NCI-H2081 (cell line): Measurements from ENCODE around the gene GAREM1.
"Not testable (repeated sequence)": the region's sequence is repeated elsewhere in the genome, so short reads cannot be mapped to it uniquely, and the experiment has no call there.

ENCODE experiments used
- DNase-seq, 2 experiments: peaks; one replicate each; lab custom pipeline; 2025; lab: John Stamatoyannopoulos, UW

GAREM1 gene

DNA sequence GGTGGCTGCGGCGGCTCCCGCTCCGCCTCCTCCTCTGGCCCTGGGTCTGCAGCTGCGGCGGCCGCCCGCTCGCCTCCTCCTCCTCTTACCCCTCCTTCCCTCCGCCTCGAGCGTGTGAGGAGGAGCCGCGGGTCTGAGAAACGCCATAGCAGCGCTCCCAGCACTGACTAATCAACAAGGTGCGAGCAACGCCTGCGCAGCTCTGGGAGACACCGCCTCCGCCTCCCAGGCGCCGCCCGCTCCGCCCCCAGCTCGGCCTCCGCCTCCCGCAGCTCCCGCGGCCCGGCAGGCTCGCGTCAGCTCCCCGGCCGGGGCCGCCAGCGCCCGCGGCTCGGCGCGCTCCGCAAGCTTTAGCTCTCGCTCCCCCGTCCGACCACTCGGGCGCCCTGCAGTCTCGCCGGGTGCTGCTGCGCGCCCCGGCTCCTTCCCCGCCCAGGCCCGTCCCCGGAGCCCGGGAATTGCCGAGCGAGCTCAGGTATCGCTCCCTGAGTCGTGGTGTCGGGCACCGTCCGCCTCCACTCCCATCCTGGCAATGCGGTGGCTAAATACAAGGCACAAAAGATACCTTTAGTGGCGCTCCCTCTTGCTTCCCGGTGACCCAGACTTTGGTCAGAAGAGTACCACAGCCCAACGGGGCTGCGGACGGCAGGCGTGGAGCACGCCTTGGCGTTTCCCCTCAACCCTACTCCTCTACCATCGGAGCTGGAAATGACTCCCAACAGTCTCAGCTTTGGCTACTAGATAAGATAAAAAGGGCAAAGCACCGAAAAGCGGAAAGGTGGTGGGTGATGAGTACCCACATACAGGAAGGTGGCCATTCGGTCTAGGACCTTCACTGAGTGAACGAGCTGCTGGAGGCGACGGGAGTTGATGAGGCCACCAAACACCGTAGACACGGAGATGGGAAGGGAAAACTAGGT, at the start of gene GAREM1:
Gene GAREM1 (minus strand): TSS at position 169 of the 920 bp plus-strand sequence. CDS start 454 bp downstream, outside the sequence.
- DNase-seq, result peak; percentile 95 to 96

DNA sequence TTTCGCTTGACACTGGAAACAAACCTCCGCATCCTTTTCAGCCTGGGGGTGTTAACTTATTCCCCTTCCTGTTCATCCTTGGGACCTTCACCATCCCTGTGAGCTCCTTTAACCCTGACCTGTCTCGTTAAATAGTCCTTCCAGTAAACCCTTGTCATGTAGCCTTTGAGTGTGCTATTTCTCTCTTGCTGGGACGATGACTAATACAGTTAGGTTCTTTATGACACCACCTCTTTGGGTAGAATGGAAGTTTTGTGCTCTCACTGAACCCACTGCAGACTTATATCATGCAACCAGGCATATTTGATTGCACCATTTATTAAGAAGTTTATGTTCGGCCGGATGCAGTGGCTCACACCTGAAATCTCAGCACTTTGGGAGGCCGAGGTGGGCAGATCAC, 40.5 kb upstream of the GAREM1 start:
- DNase-seq, result no peak

DNA sequence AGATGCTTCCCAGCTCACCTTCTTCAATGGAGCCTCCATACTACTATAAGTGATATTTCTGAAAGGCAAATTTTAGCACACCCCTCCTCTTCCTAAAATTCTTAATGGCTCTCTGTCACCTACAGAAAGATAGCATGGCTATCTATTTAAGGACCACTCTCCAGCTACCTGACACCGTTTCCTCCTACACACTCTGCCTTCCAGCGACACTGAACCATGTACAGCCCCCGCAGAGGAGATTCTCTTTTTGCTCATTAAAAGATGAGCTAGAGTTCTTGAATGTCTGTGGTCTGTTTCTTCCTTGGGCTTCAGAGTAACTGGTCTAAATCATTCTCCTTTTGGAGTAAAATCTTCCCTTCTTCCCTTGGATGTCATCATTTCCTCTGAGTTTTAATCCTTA, 38.4 kb upstream of the GAREM1 start:
- DNase-seq, result no peak

DNA sequence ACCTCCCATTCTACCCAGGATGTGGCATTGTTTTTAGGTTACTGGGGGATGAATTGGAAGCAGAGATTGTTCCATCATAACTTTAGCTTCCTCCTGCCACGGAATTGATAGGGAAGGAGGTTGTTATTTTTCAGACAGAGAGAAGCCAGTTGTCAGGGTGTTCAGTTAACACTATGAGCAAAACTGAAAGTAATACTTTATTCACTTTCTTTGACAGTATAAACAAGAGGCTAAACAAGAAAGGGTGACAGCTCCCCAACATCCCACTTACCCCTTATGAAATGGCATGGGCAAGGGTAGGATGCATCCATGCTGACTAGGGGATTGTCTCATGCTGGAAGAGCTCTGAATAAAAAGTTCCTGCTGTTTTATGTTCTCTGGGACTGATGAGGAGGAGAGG, 36.4 kb upstream of the GAREM1 start:
- no peak for DNase-seq

DNA sequence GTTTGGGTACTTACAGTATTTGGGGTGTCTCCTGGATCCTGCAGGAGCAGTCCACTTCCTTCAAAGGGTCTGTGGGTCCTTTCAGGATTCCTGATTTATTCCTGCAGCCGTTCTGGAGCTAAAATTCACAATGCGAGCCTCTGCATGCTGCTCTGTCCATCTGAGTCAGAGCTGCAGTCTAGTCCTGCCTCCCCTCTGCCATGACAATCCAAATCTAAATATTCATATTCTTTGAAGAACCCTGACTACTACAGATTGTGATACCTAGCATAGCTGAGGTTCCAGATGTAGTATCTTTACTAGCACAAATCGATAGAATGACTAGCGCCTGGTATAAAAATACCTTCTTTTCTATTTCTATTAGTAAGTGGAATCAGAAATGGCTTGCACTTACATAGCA, 31.3 kb upstream of the GAREM1 start:
- DNase-seq, result no peak

DNA sequence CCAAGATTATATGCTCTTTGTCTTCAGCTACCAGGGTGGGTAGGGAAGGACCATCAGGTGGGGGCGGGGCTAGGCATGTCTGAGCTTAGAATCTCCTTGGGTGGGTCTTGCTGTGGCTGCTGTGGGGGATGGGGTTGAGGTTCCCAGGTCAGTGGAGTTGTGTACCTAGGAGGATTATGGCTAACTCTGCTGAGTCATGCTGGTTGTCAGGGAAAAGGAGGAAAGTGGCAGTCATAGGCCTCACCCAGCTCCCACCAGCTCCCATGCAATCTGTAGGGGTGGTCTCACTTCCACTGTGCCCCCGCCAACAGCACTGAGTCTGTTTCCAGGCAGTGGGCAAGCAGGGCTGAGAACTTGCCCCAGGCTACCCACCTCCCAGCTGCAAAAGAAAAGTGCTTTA, 30.6 kb upstream of the GAREM1 start:
- DNase-seq, result not testable (repeated sequence)

DNA sequence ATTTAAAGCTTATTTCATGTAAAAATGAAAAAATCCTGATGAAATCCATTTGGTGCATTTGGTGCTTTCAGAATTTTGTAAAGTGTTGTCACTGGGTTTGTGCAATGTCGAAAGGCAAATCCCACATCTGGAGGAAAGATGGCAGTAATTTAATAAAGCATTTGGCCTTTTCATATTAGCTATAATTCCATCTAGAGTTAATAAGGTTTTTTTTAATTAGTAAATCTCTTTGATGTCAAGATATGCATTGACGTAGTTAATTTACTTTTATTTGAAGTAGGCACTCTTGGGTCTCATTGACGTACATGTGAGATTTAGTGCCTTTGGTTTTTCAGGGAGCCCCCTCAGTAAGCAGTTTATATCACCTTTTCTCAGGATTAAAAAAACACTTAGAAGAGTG, 12.3 kb upstream of the GAREM1 start:
- no peak for DNase-seq

DNA sequence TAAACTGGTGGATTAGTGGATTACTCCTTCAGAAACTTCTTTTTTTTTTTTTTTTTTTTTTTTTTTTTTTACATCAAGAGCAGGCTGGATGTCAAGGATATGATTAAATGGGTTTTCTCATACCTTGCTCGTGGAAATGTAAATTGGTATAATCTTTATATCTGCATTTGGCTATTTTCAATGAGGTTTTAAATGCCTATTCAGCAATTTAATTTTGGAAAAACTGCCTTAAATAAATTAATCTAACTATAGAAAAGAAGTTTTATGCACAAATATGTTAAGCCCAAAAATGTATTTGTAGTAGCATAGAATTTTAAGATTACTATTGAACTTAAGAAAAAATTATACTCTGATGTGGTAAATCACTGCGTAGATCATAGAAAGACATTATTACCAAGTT, 11.4 kb upstream of the GAREM1 start:
- no peak for DNase-seq

DNA sequence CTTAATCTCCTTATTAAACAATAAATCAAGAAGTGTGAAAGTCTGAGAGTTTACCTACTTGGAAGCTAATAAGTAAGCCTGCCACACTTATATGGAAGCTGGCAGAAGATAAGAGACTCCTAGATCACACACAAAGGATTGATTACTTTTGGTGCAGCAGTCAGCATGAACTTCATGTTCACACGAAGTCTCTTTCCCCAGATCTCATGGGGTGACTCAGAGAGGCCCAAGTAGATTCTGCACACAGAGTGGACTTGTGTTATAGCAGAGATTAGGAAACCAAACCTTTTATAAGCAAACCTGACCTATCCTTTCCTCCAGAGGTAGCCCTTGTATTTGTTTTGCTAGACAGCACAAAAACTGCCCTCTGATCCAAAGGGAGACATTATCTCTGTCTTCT, 9.9 kb upstream of the GAREM1 start:
- DNase-seq, result no peak

DNA sequence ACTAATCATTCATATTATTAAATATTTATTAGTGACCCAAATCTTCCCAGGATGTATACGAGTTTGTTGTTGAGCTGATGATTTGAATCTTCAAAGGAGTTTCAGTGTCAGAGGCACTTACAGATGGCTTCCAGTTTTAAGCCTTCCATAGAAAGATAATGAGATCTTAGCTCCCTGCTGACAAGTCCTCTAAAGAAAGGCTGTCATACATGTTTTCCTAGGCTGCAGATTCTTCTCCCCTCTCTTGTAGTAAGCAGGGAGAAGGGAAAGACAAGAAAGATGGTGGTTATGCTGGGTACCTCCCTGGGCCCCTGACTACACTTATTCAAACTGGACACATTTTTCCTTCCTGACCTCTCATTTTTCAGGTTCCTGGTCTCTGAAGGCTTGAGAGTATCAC, 8.1 kb upstream of the GAREM1 start:
- no peak for DNase-seq

DNA sequence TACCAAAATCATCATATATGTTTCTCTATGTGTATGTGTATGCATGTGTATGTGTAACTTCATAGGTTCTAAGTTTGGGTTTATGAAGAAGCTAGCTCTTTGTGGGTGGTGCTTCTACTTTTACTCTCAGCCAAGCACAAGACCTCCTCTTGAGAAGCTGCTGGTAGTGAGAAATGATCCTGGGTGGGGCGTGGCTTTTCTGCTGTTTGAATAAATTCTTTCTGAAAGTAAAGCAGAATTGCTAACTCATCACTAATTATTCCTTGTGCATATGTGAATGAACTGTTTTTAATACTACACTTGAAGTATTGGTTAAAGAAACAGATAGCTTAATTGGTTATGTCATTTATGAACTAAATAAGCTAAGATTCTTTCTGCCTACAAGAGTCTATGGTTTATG, 7.6 kb upstream of the GAREM1 start:
- DNase-seq, result no peak

DNA sequence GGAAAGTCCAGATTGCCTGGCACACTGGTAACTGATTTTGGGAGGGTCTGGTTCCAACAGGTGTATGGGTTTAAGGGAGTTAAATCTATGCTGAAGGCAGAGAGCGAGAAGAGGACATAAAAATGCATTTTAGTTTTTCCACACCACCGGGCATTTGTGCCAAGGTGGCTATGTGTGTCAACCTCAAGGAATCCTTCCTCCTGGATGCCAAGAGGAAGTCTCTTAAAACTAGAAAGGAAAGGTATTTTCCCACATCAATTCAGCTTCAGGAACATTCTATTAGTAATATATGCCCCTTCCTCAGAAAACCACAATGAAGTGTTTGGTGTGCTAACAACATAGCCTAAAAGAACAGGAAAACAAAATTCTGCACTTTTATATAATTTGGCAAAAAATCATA, 5.4 kb upstream of the GAREM1 start:
- DNase-seq, result no peak

DNA sequence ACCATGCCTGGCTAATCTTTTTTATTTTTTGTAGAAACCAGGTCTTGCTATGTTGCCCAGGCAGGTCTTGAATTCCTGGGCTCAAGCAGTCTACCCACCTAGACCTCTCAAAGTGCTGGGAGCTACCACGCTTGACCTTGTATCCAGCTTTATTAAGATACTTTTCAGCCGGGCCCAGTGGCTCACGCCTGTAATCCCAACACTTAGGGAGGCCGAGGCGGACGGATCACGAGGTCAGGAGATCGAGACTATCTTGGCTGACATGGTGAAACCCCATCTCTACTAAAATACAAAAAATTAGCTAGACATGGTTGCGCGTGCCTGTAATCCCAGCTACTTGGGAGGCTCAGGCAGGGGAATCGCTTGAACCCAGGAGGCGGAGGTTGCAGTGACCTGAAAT, 4.4 kb upstream of the GAREM1 start:
- not testable (repeated sequence) for DNase-seq

DNA sequence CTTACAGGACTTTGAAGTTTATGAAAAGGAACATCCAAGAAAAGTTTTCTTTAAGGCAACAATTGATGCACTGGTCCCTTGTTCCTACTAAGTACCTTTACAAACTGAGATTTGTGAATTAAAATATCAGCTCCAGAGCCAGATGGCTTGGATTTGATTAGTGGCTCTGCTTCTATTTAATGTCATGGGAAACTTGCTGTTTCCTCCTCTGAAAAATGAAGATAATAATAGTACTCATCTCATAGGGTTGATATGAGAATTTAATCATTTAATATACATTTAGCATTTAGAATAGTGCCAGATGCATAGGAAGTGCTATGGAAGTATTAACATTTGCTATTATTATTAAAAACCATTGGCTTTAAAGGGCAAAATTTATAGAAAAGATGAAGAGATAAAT, 2.6 kb upstream of the GAREM1 start:
- no peak for DNase-seq

DNA sequence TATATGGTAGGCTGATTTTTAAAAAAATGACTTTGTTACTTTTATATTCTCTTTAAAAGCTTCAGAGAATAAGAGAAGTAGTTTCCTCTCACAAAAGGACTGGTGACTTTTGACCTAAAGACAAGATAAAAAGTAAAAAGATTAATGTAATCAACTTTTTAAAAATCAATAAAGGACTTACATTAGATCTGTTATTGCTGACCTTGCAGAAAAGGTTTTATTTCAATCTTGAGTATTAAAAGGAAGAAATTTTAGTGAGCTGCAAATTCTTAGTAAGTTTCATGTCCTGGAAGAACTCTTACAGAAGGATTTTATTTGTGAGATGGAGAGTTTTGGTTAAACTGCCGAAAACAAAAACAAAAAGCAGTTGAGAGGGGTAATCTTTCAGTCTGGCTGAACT, 2.2 kb upstream of the GAREM1 start:
- no peak for DNase-seq

DNA sequence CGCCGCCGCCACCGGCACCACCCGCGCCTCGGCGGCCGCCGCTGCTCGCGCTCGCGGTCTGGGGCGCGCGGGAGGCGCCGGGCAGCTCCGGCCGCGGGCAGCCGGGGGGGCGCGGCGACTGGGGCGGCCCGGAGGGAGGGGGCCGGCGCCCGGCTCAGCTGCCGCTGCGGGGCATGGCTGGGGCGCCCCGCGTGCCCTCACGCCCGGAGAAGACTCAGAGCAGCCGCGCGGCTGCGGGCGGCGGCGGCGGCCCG, 295 bp downstream of the GAREM1 start:
- no peak for DNase-seq

DNA sequence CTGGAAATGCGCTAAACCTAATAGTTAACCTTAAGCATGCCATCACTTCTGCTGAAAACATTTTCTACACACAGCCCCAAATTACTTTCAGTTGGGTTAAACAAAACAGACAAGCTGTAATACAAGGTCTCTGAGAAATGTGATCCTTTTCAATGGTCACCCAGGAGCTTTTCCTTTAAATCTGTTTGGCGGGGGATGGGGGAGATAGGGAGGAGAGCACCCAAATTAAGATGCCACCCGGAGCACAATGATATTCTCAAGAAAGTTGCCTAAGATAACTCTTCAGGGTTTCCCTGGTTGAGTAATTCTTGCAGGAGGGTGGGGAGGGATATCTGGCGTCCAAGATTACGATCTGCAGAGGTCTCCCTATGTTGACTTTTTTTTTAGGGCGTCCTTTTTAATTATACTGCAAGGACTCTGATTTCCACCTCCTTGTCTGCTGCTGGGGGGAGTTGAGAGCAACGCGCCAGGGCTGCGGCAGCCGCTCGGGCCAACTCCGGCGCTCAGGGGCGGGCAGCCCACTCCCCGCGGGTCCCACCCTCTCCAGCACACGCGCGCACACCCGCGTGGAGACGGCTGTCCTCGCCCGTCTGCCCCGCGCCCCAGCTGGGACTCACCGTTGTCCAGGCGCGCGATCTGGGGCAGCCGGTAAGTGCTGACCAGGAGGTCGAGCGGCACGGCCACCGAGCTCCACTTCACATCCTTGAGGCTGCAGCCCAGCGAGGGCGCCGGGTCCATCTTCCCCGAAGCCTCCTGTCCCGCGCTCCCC, 807 bp downstream of the GAREM1 start:
- peak in 1 of 2 experiments; percentile 39 for DNase-seq

DNA sequence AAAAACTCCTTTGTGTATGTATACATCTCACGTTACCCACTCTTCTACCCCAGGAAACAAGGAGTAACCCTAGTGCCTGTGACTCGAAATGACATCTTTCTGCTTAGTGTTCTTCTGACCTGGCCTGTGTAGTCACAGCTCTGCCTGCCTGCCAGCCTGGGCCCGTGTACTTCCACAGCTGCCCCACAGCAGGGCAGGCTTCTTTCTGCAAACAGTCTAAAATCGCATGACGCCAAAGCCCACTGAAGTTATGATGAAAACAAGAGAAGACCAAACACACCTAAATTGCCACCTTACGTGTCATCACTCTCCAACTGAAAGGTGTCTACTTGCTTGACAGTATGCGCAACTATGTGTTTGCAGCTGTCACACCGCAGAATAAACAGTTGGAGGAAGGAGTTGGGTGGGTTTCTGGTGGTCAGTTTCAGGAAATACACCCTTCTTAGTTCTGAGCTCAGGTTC, 1.5 kb downstream of the GAREM1 start:
- peak; percentile 14 to 19 for DNase-seq

DNA sequence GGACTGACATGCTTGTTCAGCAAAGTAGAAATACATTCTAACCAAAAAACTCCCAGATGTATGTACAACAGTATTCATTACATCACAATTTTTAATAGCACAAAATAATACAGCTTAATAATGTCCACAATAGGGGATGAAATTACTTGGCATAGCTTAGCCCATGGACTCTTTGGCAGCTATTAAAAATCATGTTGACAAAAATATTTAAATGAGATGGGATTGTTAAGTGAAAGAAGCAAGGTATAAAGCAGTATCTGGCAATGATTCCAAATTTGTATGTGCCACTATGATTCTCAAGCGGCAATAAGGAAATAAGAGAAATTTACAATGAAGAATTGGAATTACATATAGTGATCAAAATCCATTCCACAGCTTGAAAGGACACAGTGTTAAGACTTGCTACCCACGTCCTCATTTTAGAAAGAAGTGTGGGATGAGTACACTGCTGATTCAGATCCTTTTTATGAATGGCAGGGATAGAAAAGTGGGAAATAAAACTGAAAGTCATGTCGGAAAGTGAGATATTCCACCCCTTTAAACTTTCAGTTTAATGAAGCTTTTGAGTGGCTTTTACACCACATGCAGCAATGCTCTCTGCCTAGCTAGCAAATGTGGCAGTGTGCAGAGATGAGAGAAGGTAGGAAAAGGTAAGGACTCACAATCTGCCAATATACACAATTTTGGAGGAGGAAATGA, 2.4 kb downstream of the GAREM1 start:
- DNase-seq, result peak in 1 of 2 experiments; percentile 17

DNA sequence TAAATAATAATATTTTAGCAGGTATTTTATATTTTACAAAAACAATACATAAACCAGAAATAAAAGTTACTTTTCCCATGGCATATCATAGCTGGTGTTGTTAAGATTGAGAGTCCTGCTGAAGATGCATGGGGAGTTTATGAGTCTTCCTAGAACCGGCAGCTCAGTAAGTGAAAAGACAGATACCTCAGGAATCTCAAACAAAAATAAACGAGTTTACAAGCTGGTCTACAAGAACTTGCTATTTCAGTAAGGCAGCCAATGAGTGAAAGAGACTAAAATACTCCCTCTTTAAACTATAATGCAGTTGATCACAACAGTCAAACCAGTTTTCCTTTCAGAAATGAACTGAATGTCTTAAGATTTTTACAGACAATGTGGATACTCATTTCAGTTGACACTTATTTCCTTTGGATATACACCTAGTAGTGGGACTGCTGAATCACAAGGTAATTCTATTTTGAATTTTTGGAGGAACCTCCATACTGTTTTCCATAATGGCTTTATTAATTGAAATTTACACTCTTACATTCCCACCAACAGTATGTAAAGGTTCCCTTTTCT, 8.9 kb downstream of the GAREM1 start:
- DNase-seq, result no peak

DNA sequence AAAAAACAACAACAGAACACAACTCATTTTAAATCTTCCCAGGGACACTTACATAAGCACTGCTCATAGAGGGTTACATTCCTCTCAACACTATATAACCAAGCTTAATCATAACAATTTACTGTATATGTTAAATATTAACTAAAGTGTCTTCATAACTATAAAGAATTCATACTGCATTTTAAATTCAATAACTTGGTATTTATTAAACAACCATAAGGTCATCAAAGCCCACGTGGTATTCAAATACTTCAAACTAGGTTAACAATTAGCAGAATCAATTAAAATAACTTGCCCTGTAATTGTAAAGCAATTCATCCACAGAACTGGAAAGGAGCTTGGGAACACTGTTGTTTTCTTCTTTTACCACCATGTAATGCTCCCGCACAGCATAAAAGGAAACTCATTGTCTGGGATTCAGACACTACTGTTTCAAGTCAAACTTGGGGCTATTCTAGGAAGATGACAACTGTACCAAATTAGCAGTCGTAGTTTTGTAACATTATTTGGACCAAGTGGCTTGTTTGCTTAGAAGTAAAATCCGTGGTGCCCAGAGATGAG, 10.4 kb downstream of the GAREM1 start:
- no peak for DNase-seq
